Panc1 (cell line): ENCODE measurements around the gene SOCS1.

ENCODE experiments used
- POLR2AphosphoS5 ChIP-seq: IDR thresholded peaks from 2 replicates; pipeline ENCODE4 v1.6.1; 2012; ENCODE audit warnings: mild to moderate bottlenecking, low read depth, low read length, moderate library complexity
- SIN3A ChIP-seq: IDR thresholded peaks from 2 replicates; pipeline ENCODE4 v1.6.1; 2012; ENCODE audit warnings: low read depth, mild to moderate bottlenecking, low read length, moderate library complexity, borderline replicate concordance; ENCODE audit not compliant: insufficient read depth
- TCF7L2 ChIP-seq: IDR thresholded peaks from 2 replicates; pipeline ENCODE4 v1.6.1; 2011; ENCODE audit warnings: mild to moderate bottlenecking, low read depth, low read length, inconsistent platforms
- TF ChIP-seq, protein P1 (sequence below): fragments of 450-650 bp; IDR thresholded peaks from 2 replicates; pipeline ENCODE4 v1.5.1; 2017; ENCODE audit warnings: mild to moderate bottlenecking
- TF ChIP-seq, protein P2 (sequence below), 2 experiments: IDR thresholded peaks; 2 replicates each; pipeline ENCODE4 v1.6.1; 2011 to 2012; ENCODE audit warnings: low read depth in 2 of 2, control low read depth in 1 of 2, low read length in 1 of 2, mild to moderate bottlenecking in 1 of 2, moderate library complexity in 1 of 2; ENCODE audit not compliant: insufficient read depth in 1 of 2

DNA sequence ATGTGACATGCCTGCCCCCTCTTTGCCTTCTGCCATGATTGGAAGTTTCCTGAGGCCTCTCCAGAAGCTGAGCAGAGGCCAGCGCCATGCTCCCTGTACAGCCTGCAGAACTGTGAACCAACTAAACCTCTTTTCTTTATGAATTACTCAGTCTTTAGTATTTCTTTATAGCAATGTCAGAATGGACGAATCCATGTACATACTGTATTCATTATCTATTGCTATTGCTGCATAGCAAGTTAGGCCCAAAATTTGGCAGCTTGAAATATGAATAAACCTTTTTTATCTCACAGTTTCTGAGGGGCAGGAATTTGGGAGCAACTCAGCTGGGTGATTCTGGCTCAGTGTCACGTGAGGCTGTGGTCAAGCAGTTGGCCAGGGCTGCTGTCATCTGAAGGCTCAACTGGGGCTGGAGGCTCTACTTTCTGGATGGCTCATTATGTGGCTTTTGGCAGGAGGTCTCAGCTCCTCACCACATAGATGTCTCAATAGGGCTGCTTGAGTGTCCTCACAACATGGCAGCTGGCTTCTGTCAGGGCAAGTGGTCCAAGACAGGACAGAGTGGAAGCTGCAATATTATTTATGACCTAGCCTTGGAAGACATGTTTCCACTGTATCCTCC is 40.0 kb downstream of the SOCS1 start:
- TF ChIP-seq POLR2AphosphoS5 (no peak), SIN3A (no peak), TCF7L2 (no peak)
- TF ChIP-seq, protein P1, sequence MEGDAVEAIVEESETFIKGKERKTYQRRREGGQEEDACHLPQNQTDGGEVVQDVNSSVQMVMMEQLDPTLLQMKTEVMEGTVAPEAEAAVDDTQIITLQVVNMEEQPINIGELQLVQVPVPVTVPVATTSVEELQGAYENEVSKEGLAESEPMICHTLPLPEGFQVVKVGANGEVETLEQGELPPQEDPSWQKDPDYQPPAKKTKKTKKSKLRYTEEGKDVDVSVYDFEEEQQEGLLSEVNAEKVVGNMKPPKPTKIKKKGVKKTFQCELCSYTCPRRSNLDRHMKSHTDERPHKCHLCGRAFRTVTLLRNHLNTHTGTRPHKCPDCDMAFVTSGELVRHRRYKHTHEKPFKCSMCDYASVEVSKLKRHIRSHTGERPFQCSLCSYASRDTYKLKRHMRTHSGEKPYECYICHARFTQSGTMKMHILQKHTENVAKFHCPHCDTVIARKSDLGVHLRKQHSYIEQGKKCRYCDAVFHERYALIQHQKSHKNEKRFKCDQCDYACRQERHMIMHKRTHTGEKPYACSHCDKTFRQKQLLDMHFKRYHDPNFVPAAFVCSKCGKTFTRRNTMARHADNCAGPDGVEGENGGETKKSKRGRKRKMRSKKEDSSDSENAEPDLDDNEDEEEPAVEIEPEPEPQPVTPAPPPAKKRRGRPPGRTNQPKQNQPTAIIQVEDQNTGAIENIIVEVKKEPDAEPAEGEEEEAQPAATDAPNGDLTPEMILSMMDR: no peak
- TF ChIP-seq, protein P2, sequence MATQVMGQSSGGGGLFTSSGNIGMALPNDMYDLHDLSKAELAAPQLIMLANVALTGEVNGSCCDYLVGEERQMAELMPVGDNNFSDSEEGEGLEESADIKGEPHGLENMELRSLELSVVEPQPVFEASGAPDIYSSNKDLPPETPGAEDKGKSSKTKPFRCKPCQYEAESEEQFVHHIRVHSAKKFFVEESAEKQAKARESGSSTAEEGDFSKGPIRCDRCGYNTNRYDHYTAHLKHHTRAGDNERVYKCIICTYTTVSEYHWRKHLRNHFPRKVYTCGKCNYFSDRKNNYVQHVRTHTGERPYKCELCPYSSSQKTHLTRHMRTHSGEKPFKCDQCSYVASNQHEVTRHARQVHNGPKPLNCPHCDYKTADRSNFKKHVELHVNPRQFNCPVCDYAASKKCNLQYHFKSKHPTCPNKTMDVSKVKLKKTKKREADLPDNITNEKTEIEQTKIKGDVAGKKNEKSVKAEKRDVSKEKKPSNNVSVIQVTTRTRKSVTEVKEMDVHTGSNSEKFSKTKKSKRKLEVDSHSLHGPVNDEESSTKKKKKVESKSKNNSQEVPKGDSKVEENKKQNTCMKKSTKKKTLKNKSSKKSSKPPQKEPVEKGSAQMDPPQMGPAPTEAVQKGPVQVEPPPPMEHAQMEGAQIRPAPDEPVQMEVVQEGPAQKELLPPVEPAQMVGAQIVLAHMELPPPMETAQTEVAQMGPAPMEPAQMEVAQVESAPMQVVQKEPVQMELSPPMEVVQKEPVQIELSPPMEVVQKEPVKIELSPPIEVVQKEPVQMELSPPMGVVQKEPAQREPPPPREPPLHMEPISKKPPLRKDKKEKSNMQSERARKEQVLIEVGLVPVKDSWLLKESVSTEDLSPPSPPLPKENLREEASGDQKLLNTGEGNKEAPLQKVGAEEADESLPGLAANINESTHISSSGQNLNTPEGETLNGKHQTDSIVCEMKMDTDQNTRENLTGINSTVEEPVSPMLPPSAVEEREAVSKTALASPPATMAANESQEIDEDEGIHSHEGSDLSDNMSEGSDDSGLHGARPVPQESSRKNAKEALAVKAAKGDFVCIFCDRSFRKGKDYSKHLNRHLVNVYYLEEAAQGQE (IDR thresholded peaks at IDR 0.05; ENCODE audit: insufficient read depth in 1 of 2, low read depth in 2 of 2, low read length in 1 of 2): no peak
